ENCODE measurements around the gene TPRKB.
"Not testable (repeated sequence)": the region's sequence is repeated elsewhere in the genome, so short reads cannot be mapped to it uniquely, and the experiment has no call there.

Gene TPRKB

GRCh38 chr2:73740767-73741166 lies 3.6 kb upstream of the TPRKB start:
- no peak for DNase-seq (ENCODE audit: low read depth in 1 of 2, low spot score in 1 of 2)

GRCh38 chr2:73739101-73739500 lies 2.0 kb upstream of the TPRKB start:
- DNase-seq (ENCODE audit: low read depth in 1 of 2, low spot score in 1 of 2): no peak

- no peak for DNase-seq (ENCODE audit: low read depth in 1 of 2, low spot score in 1 of 2)
Measured at GRCh38 chr2:73736378-73736777, 767 bp downstream of the TPRKB start.

- no peak for DNase-seq (ENCODE audit: low read depth in 1 of 2, low spot score in 1 of 2)
Measured at GRCh38 chr2:73730810-73731209, 6.3 kb downstream of the TPRKB start.

GRCh38 chr2:73728711-73729110 lies 8.4 kb downstream of the TPRKB start:
- no peak for DNase-seq (ENCODE audit: low read depth in 1 of 2, low spot score in 1 of 2)

- no peak for DNase-seq (ENCODE audit: low read depth in 1 of 2, low spot score in 1 of 2)
Measured at GRCh38 chr2:73728043-73728442, 9.1 kb downstream of the TPRKB start.

GRCh38 chr2:73726657-73727056 lies 10.5 kb downstream of the TPRKB start:
- DNase-seq (ENCODE audit: low read depth in 1 of 2, low spot score in 1 of 2): not testable (repeated sequence)

GRCh38 chr2:73718851-73719621 lies 18.1 kb downstream of the TPRKB start:
- DNase-seq (ENCODE audit: low read depth in 1 of 2, low spot score in 1 of 2): no peak

GRCh38 chr2:73718421-73718820 lies 18.7 kb downstream of the TPRKB start:
- no peak for DNase-seq (ENCODE audit: low read depth in 1 of 2, low spot score in 1 of 2)

- DNase-seq (ENCODE audit: low read depth in 1 of 2, low spot score in 1 of 2): not testable (repeated sequence)
Measured at GRCh38 chr2:73717695-73718094, 19.4 kb downstream of the TPRKB start.

- no peak for DNase-seq (ENCODE audit: low read depth in 1 of 2, low spot score in 1 of 2)
Measured at GRCh38 chr2:73717251-73717606, 19.9 kb downstream of the TPRKB start.

GRCh38 chr2:73716543-73717250 lies 20.4 kb downstream of the TPRKB start:
- no peak for DNase-seq (ENCODE audit: low read depth in 1 of 2, low spot score in 1 of 2)

GRCh38 chr2:73714091-73714490 lies 23.1 kb downstream of the TPRKB start:
- no peak for DNase-seq (ENCODE audit: low read depth in 1 of 2, low spot score in 1 of 2)

GRCh38 chr2:73708527-73708926 lies 28.6 kb downstream of the TPRKB start:
- DNase-seq (ENCODE audit: low read depth in 1 of 2, low spot score in 1 of 2): no peak

- DNase-seq (ENCODE audit: low read depth in 1 of 2, low spot score in 1 of 2): no peak
Measured at GRCh38 chr2:73707636-73708035, 29.5 kb downstream of the TPRKB start.

GRCh38 chr2:73707058-73707457 lies 30.1 kb downstream of the TPRKB start:
- DNase-seq (ENCODE audit: low read depth in 1 of 2, low spot score in 1 of 2): no peak

GRCh38 chr2:73705091-73705490 lies 32.1 kb downstream of the TPRKB start:
- DNase-seq (ENCODE audit: low read depth in 1 of 2, low spot score in 1 of 2): no peak

GRCh38 chr2:73704285-73704684 lies 32.9 kb downstream of the TPRKB start:
- no peak for DNase-seq (ENCODE audit: low read depth in 1 of 2, low spot score in 1 of 2)

- DNase-seq (ENCODE audit: low read depth in 1 of 2, low spot score in 1 of 2): no peak
Measured at GRCh38 chr2:73703675-73704074, 33.5 kb downstream of the TPRKB start.

GRCh38 chr2:73702852-73703493 lies 34.2 kb downstream of the TPRKB start:
- DNase-seq (ENCODE audit: low read depth in 1 of 2, low spot score in 1 of 2): not testable (repeated sequence)

- DNase-seq (ENCODE audit: low read depth in 1 of 2, low spot score in 1 of 2): no peak
Measured at GRCh38 chr2:73701968-73702665, 35.0 kb downstream of the TPRKB start.

- not testable (repeated sequence) for DNase-seq (ENCODE audit: low read depth in 1 of 2, low spot score in 1 of 2)
Measured at GRCh38 chr2:73701448-73701765, 35.7 kb downstream of the TPRKB start.

Measured in stimulated activated CD4-positive, alpha-beta T cell treated with anti-CD3 and anti-CD28 coated beads, Interleukin-15, amount 100 ng/mL, for 1 hour (primary cell).